Eye (tissue), 1 donor: ENCODE measurements around the gene HDAC9.

Source experiments
- DNase-seq: peaks from one replicate; pipeline ENCODE4 v3.0.0-alpha.2; 2015

The HDAC9 gene

DNA sequence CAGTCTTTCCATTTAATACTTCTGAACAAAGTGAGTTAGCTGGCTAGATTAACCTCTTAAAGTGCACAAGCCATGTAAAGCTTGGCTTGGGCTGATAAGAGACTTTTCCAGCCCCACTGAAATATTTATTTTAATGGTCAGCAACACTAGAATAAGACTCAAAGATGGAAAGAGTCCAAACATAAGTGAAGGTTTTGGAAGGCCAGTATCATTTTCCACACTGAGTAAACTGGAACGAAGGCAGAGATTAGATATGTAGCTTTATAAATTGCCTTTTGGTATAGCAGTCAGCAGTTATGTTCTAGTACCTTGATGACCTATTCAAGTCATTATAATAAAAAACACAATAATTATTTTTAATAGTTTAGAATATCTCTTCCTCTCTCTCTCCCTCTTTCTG lies 102.2 kb downstream of the HDAC9 start:
- no peak for DNase-seq

DNA sequence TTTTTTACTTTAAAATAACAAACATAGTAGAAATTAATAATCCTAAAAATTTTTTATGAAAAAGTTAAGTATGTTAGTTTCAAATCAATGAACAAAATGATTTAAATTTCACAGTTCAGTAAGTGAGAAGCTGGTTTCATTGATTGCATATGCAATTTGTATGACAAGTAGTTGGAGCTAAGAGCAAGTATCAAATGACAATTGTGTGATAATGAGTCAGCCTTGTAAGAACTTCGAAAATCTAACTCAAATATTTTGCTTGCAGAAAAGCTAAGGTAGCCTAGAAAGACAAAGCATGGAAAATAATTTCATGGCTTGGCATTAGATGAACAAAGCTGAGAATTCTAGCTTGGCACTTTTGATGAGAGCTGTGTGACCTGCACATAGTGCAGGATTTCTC lies 111.5 kb downstream of the HDAC9 start:
- no peak for DNase-seq

DNA sequence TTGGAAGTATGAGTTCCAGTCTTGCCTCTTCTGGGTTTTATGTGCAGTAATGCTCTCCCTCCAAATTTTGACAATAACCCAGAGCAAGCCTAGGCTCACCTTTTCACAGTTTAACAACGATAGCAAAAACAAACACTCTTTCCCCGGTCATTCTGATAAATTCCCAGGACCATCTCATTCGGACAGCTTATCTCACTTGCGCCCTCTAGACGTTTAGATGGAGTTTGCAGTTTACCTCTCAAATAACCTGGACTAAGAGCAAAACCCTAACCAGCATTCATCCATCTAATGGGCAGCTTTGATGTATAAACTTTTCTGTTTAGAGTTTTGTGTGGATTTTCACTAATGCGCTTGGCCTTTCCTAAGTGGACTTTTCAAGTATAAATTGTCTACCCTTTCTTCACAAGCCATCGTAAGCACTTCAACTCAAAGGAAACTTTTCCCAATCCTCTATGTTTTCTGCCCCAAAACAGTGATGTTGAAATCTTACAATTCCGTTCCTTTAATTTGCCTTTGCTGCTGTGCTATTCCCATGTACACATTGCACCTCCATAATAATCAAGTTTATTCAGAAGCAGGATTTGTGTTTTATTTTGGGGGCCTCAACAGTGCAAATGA lies 114.9 kb downstream of the HDAC9 start:
- DNase-seq = peak; percentile 39

DNA sequence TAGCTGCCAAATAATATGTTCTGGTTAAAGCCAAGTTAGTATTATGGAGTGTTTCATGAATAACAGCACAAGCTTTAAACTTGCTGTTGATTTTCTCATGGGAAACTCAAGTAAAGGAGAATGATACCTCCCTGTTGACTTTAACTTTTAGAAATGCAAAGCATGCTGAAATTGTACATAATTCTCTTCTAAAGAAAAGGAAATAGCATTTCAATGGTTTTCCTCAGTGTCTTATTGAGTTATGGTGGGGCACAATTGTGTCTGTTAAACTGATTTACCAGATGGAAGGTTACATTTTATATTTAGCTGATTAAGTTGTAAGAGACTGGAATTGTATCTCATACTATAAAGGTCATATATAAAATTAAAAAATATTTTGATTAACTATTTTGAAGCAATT lies 119.3 kb downstream of the HDAC9 start:
- no peak for DNase-seq

DNA sequence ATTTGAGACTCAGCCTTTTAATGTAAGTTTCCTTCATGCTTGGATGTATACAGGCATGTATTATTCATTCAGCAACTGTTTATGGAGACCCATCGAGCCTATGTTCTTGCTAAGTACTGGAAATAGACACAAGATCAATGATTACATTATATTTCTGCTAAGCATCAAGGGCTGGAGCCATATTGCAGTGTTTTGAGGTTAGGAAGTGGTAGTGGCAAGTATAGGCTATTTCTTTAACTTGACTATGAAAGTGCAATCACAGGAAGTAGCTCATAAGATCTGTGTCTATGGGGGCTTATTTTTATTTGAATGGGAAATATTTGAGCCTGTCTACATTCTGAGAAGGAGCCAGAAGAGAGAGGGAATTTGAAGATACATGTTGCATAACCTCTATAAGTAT lies 123.8 kb downstream of the HDAC9 start:
- DNase-seq = no peak

DNA sequence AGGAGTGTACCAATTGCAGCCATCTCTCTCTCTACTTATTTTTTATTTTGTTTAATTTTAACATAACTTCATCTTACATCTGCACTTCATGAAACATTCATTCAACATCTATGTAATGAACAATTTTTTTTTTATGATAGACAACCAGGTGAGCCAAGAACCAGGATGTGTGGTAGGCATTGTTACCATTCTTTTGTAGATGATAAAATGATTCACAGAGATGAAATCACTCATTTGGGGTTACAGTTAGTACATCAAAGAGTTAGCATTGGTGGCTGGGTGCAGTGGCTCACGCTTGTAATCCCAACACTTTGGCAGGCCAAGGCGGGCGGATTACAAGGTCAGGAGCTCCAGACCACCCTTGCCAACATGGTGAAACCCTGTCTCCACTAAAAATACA lies 127.8 kb downstream of the HDAC9 start:
- no peak for DNase-seq

DNA sequence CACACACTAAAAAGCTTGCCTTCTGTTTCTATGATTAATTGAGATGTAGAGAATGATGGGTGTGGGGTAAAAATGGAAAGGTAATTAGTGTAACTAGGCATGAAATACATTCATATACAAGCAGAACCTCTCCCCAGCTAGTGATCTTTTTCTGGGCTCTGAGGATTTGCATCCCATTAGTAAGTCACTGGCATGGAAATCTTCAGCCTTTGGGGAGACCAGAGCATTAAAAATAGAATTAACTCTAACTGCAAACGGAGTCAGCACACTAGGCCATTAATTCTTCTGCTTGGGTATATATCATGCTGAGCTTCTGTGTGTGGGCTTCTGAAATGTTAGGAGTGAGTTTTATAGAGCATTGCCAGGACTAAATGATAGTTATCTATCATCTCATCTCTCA lies 128.9 kb downstream of the HDAC9 start:
- DNase-seq = no peak

DNA sequence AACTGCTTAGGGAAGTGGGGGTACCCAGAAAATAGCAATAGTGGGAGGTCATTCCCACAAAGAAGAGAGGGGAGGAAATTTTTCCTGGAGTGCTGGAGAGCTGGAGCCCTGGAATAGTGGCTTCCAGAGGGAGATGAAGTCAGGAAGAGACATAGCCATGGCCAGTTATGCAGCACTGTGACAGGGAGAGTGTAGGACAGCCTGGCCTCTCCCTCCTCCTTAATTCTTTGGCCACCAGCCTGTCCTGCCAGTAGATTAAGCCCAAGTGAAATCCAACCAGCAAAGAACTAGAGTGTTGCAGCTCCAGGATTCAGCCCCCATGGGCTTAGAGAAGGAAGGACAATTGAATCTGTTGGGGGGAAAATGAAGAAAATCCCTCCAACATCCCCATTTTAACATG lies 130.5 kb downstream of the HDAC9 start:
- DNase-seq = no peak

DNA sequence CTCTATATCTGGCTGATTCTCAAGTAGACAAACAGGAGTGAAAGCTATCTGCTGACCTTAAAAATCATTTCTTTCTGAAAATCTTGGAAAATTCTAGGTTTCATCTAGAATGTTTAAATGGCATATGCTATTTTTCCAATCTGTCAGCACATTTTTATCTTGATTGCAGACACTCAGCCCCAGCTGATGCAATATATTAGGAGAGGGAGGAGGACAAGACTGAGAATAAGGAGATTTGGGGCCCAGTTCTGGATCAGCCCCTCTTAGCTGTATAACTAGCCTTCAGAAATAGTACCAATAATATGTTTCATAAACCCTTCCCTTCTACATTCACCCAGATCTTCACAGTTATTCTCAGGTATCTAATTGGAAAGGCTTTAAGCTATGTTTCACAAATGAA lies 131.2 kb downstream of the HDAC9 start:
- DNase-seq = no peak

DNA sequence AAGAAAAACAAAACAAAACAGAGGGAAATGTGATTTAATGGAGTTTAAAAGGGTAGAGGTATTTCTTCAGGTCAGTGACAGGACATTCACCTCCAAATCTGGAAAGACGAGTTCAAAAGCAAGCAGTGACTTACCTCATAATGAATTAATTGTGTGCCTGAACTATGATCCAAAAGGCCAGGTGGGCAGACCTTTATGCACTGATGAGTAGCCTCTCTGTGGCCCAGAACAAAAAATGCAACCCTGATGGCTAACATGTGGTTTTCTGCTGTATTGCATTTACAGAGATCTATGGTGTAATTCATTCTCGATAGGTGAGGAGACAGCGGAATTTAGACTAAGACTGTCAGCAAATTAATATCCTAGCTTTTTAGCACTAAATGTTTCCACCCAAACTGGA lies 142.0 kb downstream of the HDAC9 start:
- DNase-seq = no peak

DNA sequence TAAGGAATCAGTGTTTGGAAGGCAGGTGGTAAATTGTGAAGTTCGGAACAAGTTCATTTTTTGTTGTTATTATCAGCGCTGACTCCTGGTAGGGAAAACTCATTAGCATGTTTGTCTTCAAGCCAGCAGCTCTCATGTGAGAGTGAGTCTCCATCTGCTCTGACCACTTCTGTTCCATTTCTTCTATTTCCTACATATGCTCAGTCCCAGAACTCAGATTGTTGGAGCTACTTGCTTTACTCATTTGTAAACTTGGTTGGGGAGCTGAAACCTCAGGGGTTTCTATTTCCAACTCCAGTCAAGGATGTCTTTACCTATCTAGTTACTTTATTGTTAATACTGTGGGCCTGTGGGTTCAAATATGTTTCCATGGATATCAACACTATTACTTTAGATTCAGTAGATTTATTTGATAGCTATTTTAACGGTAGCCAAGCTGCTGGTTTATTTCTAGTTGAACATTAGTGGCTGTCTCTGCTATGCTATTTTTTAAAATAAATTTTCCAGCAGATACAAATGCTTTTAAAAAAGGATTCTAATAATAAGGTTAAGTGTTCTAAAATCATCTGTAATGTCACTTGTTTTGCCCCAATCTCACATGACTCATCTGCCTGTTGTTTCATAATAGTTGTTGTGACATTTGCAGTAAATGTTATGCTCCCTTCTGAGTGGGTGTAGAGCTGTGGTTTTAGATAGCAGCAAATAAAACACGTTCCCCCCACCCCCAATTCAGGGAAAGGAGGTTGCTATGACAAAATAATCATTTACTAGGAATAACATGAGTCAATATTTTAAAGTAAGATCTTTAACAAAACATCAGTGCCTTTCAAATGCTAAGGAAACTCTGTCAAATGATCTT lies 143.3 kb downstream of the HDAC9 start:
- DNase-seq = no peak

DNA sequence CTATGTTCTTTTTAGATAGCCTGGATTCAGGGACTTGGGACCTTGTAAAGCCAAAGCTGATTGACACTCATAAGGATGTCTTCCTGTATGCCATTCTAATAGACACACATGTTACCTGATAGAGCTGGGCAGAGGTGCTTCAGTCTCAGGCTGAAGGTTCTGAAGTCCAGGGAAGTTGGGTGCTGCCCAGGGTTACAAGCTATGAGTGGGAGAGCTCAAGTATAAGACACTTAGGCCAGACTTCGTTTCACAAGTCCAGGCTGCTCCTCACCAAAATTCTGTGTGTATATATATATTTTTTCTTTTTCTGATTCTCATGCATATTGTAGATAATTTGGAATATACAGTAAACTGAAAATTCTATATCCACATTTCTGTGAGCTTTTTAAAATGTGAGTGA lies 144.2 kb downstream of the HDAC9 start:
- no peak for DNase-seq

DNA sequence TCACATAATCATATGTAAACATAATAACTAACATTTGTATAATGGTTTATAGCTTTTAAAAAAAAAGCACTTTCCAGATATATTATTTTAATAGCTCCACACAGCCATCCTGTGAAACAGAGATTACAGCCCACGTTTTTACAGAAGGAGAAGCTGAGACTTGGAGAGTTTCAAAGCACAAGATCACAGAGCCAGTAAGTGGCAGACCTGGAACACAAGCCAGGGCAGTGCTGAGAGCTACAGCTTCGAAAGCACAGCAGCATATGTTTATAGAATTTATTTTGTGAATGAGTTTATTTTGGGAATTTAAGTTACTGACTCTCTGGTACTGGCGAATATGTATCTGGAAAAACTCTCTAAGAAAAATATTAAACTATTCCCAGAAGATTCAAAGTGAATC lies 149.4 kb downstream of the HDAC9 start:
- no peak for DNase-seq

DNA sequence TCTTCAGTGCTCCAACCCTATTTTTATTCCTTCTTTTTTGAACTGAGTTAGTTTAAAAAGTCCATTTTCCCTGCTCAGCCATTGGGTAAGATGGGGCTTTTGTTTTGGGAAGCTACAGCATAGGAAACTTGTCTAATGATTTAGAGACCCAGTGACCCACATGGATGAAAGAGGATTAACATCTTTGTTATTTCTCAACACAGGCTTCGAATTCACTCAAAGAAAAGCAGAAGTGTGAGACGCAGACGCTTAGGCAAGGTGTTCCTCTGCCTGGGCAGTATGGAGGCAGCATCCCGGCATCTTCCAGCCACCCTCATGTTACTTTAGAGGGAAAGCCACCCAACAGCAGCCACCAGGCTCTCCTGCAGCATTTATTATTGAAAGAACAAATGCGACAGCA lies 152.0 kb downstream of the HDAC9 start:
- no peak for DNase-seq

DNA sequence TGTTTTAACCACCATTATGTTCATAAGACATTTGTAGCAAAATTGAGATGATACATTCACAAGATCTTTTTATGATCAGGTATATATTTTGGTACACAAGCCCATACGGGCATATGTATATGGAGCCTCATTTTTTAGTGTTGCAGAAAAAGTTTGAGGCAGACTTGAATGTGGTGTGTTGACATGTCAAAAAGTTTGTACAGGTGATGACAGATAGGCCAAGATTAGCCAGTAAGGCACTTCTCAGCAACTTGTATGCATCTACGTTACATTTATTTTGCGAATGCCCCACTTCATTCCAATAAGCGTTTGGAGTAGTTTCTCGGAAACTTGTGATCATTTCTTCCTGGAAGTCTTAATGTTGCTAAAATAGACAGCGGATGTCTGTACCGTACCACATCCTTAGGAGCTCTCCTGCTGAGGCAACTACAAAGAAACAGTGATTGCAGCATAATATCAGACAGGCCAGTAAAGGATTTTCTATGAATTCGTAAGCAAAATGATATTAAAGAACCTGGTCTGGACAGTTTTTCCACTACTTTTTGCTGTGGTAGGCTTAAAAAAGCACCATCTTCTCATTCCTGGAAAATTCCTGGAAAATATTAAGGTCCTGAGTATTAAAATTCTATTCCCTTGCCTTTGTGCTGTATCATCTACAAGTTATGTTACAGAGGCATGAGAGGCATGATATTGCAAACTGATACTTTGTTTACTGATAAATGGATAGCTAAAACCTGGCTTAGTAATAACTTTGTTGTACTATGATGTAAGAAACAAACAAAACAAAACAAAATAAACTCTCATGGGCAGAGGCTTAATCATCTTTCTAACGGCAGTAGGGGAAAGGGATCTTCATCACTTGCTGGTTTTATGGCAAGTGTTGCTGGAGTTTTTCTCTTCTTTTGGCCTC lies 153.6 kb downstream of the HDAC9 start:
- no peak for DNase-seq

DNA sequence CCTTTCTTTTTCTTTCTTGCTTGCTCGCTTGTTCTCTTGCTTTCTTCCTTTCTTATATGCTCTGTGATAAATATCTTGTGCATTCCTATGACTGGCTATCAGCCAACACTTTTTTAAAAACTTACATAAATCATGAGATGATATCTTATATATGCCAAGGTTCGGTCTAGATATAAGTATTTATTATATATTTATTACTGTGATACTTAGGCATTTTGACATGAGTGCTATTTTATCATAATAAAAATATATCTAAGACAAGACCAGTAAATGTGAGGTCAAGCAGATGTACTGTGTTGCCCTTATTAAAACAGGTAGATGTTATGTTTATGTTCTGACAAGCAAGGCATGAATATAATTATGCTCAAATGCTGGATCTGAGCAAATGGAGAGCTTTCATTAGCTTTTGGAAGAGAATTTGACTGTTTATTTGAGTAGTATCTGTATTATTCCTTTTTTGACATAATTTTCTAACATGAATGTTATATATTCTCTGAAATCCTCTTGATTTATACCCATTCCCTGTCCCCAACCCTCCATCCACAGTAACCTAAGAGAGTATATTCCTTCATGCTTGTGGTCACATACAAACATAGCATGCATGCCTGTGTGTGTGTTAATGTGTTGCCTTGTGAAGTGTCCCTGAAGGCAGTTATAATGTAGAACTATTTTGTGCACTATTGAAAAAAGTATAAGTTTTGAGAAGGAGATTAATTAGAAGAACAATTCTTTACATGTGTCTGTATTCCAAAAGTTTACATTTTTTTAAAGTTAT lies 158.0 kb downstream of the HDAC9 start:
- DNase-seq = no peak

DNA sequence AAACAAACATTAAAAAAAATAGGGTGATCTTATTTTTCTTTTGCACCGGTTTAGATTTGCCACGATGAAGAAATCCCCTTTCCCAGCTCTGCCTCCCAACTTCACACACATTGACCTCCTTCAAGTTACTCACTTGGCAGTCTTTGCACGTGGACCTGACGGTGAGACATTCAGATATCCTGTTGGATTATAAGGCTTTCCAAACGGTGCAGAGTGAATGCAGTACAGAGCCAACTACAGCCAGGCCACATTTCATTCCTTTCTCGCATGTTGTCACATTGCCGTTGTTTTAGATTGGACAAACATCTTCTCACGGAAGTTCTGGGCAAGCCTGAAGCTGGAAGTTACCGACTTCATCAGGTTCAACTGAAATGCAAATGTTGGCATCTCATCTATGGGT lies 159.2 kb downstream of the HDAC9 start:
- no peak for DNase-seq

DNA sequence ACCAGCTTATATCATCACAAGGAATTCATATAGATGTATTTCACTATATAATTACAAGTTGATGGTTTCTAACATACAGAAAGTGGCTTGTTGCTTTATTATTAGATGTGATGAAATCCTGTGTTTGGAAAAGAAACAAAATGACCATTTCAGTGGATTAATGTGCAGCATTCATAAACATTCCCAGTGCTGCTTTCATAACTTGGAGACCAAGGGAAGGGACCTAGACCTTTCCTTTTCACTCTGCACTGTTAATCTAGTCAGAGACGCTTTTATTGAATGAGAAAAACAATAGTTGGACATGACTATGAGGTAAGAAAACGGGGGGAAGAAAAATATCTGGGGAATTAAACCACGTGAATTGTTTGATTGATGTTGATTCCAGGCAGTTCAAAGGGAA lies 160.0 kb downstream of the HDAC9 start:
- no peak for DNase-seq

DNA sequence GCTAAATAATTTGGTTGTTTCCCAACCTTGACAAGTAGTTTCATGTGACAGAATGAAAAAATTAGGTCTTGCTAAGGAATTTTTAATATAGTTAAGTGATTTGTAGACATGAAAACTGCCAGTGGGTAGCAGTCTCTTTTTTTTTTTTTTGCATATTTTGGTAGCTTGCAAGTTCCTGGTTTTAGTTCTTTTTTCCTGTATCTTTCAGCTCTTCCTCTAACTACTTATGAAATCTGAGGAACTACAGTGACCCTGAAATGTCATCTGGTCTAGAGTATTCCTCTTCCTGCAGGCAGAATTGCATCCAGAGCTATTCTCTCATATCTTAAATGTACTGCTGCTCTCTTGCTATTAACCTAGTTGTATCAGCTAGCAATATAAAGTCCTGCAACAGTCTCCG lies 160.4 kb downstream of the HDAC9 start:
- DNase-seq = no peak

DNA sequence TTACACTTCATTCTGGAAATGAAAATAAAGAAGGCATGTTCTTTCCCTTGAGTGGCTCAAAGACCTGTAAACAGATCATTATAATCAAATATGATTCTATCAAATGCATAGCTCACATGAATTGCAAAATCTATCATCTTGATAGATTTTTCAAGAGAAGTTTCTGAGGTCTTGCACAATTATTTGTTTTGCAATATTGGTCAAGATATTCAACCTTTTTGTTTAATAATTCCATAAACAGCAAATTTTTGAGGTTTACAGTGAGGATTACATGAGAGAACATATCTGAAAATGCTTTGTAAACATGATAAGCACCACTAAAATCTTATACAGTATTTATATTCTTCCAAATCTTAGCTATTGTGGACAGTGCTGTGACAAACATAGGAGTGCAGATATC lies 160.8 kb downstream of the HDAC9 start:
- DNase-seq = no peak

DNA sequence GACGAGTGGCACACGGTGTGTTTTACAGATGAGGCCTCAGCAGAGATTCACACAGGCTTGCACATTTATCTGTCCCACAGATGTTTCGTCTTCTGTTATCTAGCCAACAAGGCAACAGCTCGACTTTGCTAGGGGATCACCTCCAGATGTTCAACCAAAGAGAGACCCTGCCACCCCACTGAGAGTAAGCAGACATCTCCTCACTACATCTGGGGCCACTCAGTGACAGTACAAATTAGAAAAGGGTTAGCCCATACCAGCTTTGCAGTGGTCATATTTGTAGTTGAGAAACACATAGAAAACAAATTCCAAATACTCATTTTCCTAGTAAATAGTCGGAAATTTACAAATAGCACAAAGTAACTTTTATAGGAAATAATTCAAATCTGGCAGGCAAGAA lies 164.2 kb downstream of the HDAC9 start:
- peak; percentile 9 for DNase-seq

DNA sequence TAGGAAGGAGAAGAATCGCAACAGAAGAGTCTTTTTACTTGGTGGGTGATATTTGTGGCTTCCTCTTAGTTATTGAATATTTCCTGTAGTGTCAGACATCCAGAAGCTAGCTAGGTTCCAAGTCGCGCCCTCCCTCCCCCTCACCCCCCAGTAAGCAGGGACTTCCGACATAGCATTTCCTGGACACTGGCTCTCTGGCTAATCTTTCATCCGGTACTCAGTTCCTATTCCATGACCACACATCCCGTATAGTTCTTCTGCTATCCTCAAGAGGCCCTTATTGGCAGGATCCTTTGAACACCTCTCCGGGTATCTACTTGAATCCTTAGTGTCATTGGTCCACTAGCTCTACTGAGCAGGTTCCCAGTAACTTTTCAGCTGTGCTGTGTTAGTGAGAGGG lies 167.8 kb downstream of the HDAC9 start:
- DNase-seq = no peak
